Measurements from ENCODE around the gene SLC12A8. TPM values are rescaled to one million over a fixed set of nuclear protein-coding genes. Genes with fewer than 3 reads are reported as not detected.

Gene SLC12A8
- total and polyA plus RNA-seq, 3 donors from 2014 or later = 10.3 to 21.0 (median 12.3) TPM

DNA sequence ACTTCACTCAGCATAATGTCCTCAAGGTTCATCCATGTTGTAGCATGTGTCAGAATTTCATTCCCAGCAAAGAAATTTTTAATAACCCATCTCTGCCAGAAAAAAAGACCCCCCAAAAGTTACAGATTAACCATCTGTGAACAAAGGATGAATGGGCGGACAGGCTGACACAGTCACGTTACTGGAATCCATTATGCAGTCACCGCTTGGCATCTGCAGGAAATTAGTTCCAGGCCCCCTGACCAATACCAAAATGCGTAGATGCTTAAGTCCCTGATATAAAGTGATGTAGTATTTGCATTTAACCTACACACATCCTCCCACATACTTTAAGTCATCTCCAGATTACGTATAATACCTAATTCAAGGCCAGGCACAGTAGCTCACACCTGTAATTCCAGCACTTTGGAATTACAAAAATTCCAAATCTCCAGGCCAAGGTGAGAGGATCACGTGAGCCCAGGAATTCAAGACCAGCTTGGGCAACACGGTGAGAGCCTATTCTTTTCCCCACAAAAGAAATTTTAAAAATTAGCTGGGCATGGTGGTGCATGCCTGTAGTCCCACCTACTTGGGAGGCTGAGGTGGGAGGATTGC is 1.5 kb upstream of the SLC12A8 start:
- H3K4me1 ChIP-seq = no peaks in the 10 kb centered on the region
- intact Hi-C loops (cut with DNase I; ENCODE audit: low total_unique reads) = no loop called here
- H3K27ac ChIP-seq = no peak overlapping the region
- H3K36me3 ChIP-seq (ENCODE audit: low read depth, missing control alignments) = no peaks in the 10 kb centered on the region
- WGBS, 2 donors = 78 to 83% methylated on average over 7 of the region's 7 CpGs
- no peaks in the 10 kb centered on the region for H3K27me3 ChIP-seq
- no peak overlapping the region for H3K4me3 ChIP-seq
- TF ChIP-seq POLR2A (IDR thresholded peaks at IDR 0.05) = no peak
- TF ChIP-seq, protein P1, sequence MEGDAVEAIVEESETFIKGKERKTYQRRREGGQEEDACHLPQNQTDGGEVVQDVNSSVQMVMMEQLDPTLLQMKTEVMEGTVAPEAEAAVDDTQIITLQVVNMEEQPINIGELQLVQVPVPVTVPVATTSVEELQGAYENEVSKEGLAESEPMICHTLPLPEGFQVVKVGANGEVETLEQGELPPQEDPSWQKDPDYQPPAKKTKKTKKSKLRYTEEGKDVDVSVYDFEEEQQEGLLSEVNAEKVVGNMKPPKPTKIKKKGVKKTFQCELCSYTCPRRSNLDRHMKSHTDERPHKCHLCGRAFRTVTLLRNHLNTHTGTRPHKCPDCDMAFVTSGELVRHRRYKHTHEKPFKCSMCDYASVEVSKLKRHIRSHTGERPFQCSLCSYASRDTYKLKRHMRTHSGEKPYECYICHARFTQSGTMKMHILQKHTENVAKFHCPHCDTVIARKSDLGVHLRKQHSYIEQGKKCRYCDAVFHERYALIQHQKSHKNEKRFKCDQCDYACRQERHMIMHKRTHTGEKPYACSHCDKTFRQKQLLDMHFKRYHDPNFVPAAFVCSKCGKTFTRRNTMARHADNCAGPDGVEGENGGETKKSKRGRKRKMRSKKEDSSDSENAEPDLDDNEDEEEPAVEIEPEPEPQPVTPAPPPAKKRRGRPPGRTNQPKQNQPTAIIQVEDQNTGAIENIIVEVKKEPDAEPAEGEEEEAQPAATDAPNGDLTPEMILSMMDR (IDR thresholded peaks at IDR 0.05) = no peak
- DNase-seq = no peak
- H3K9me3 ChIP-seq = no peaks in the 10 kb centered on the region

DNA sequence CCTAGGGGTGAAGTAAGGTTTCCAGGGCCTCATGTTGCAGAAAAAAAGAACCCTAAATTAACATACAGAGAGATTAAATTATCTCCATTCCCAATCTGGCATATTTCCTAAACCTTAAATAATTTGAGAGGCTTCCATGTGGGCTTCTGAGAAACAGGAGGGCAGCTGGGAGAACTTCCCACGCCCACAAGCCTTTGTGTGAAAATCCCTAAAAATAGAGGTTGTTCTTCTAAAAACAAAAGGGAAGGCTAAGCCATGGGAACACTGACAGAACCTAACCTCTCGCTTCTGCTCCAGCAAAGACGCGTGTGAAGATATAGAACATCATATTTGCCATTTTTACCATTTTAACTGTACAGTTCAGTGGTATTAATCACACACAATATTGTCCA is 812 bp upstream of the SLC12A8 start:
- intact Hi-C loops (cut with DNase I; ENCODE audit: low total_unique reads) = no loop called here
- Histone ChIP-seq H3K9me3 (no peaks in the 10 kb centered on the region), H3K36me3 (ENCODE audit: low read depth, missing control alignments) (no peaks in the 10 kb centered on the region), H3K4me3 (no peak overlapping the region), H3K4me1 (no peaks in the 10 kb centered on the region), H3K27me3 (no peaks in the 10 kb centered on the region), H3K27ac (no peak overlapping the region)
- WGBS, 2 donors = 55 to 72% methylated on average over 4 of the region's 4 CpGs
- no peak for TF ChIP-seq POLR2A (IDR thresholded peaks at IDR 0.05)
- TF ChIP-seq, protein P1 (IDR thresholded peaks at IDR 0.05) = no peak
- DNase-seq = no peak

DNA sequence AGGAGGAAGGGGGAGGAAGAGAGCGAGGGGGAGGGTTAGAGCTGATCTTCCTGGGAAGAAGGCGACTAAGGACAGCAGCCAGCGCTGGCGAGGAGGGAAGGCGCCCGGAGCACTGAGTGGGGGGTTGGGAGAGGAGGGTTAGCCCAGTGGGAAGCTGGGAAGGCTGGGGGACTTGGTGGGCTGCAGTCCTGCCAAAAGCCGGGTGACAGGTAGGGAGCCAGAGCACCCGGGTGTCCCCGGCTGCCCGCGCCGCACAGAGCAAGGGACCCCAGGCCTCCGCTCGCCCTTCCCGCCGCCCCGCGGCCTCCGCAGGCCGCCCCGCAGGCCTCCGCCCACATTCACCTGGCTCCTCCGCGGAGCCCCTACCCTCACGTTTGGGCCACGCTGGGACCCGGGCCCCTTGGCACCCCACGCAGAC is 448 bp downstream of the SLC12A8 start:
- Histone ChIP-seq H3K9me3 (no peaks in the 10 kb centered on the region), H3K27me3 (no peaks in the 10 kb centered on the region), H3K4me1 (no peaks in the 10 kb centered on the region), H3K27ac (no peak overlapping the region), H3K36me3 (ENCODE audit: low read depth, missing control alignments) (no peaks in the 10 kb centered on the region), H3K4me3 (peak overlapping the region; percentile 15 to 25)
- DNase-seq = no peak
- intact Hi-C loops (cut with DNase I; ENCODE audit: low total_unique reads) = no loop called here
- WGBS, 2 donors = 1 to 4% methylated on average over 16 to 19 of the region's 28 CpGs
- TF ChIP-seq, protein P1 (IDR thresholded peaks at IDR 0.05) = no peak

DNA sequence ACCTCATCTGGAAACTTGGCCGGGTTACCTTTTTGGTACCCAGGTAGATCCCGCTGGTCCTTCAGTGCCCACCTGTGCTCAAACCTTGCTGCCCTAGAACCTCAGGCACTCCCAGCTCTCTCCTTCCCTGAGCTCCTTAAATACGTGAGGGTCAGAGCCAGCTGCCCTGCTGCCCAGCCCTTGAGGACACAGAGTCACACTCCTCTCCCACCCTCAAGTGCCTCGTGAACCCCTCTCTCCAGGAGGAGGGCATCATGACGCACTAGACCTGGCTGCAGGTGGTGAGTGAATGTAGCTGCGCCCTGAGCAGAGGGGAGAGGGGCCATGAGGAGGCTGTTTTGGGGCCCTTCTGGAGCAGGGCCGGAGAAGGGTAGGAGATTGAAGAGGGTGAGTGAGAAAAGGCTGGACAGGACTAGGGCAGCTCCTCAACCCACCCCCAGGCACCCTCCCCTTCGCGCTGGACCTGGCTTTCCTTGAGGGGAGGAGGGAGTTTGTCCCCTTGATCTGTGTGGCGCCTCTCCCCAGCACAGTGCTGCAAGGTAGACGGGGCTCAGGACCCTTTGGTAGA is 941 bp downstream of the SLC12A8 start:
- Histone ChIP-seq H3K27ac (no peak overlapping the region), H3K27me3 (no peaks in the 10 kb centered on the region), H3K4me1 (no peaks in the 10 kb centered on the region), H3K4me3 (peak overlapping the region in 1 of 2 donors; percentile 25), H3K36me3 (ENCODE audit: low read depth, missing control alignments) (no peaks in the 10 kb centered on the region), H3K9me3 (no peaks in the 10 kb centered on the region)
- TF ChIP-seq, protein P1 (IDR thresholded peaks at IDR 0.05) = no peak
- TF ChIP-seq POLR2A (IDR thresholded peaks at IDR 0.05) = no peak
- DNase-seq = no peak
- intact Hi-C loops (cut with DNase I; ENCODE audit: low total_unique reads) = no loop called here
- WGBS, 2 donors = 54 to 56% methylated on average over 11 of the region's 11 CpGs
